ENCODE data around the gene ADAMTS17.
A peak's percentile ranks its signal among the peaks of the same experiment; 100 is the strongest.
"Not testable (repeated sequence)": the region's sequence is repeated elsewhere in the genome, so short reads cannot be mapped to it uniquely, and the experiment has no call there.

ADAMTS17 gene

DNA sequence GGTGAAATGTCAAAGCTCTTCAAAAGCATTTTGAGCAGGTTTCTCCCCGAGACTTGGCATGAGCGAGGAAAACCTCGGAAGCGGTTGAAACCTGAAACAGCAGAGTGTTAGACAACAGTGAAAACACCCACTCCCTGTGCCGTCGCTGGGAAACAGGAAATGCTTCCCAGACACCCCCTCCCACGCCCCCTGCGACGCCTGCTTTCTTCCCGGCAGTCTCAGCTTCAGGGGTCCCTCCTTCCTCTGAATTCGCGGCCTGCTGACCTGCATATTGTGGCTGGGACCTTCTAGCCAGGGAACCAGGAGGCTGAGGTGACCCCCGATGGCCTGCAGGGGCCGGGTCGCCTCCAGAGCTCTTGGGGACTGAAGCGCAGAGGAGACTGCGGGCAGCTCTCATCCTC lies 357.9 kb downstream of the ADAMTS17 start:
- peak in 1 of 2 donors; percentile 2 for DNase-seq

DNA sequence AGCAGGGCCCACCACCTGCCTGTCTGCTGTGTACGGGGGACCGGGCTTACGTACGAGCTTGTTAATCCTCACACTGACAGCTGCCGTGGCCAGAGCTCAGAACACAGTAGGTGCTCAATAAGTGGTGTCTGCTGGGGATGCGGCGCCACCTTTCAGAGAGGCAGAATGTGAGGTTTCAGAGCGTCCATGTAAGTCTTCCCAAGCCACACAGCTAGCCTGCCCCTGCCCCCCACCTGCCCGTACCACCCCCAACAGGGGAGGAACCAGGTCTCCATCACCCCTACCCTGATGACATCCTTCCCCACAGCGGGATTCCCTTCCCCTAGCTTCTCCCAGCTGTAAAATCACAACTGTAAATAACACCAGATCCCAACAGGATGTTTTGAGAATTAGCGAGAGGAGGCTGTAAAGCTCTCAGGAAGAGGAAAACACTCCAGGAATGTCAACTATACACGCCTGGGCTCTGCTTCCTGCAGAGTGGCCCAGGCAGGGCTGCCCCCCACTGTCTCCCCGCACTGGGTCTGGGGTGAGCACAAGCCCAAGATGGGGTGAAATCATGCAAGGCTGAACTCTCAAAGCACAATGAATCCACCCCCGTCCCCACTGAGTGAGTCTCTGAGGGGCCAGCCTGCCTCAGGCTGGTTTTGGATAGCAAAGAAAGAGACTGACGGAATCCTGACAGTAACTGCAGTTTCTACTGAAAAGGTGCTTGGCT lies 358.4 kb downstream of the ADAMTS17 start:
- DNase-seq: no peak

DNA sequence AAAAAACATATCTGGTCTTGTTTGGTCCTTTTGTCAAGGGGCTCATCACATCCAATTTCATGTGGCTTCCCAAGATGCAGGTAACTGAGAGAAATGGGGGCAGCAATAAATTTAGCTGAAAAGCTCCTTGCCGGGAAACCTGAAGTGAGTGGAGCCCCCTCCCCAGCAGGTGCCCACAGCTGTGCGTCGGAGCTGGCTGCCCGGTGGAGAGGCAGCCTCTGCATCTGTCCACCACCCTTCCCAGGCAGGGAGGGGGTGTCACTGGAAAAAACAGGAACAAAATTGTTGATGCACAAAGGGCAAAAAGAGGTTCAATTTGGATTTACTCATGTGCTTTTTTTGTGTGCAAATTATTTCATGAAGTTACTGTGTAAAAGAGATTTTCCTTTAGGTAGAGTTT lies 359.1 kb downstream of the ADAMTS17 start:
- DNase-seq: no peak

DNA sequence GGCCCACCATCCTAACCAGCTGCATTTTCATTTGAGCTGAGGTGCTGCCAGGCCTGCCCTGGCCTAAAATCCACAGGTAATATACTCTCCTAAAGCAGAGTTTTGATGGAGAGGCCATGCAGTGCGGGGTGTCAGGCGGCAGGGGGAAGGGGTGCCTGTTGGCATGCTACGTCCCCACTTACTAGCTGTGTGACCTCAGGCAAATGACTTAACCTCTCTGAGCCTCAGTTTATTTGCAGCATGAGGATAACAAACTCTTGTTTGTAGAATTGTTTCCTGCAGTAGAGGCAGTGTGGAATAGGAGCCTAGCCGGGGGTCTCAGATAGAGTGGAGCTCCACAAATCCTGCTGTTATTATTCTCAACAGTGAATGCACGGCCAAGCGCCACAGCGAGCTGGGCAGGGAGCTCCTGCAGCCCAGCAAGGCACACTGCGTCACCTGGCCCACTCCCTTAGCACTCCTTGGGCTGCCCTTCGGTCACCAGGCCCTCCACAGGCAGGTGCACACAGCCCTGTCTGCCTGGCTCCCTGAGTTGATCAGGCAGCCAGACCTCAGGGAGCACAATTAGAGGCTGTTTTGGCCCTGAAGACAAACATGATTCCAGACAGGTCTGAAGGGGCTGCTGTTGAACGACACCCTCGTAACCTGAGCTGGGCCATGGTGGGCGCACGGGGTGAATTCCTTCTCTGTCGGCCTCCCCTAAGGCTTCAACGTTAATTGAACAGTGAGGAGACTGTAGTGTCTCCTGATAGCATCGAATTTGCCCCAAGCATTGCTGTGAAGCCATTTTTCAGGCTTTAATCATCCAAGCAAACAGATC lies 359.7 kb downstream of the ADAMTS17 start:
- DNase-seq: no peak

DNA sequence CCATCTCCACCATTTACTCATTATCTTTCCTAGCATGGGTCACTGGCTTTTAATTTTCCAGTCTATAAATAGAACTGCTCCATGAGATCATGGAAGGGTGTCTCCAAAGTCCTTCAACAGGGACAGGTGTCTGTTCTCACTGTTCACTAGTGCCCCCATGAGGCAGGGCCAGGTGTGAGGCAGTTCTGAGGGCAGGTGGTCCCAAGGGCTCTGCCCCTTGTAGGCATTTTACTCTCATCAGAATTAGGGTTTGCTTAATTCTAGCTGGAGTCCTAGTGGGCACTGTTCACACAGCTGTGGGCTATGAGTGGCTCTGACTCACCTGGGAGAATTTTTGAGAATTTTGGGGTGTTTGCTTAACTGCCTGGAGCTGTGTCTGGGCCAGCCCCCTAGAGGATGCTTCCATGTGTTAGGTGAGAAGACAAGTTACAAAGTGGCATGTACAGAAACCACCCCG lies 360.6 kb downstream of the ADAMTS17 start:
- no peak for DNase-seq

DNA sequence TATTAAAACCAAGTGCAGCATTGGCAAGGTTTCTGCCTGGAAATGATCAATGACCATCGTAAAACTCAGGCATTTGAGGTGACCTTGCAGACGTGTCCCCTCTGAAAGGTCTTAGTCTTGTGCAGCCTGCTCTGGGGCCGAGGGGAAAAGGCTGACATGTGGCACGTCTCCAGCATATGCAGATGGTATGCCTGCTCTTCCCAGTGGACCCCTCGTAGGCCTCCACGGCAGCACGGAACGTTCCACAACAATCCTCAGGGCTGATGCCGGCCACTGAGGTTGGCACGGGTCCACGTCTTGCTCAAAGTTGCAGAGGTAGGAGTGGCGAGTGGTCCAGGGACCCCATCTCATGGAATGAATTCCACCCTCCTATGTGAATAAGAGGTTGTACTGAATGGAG lies 361.0 kb downstream of the ADAMTS17 start:
- DNase-seq: no peak

DNA sequence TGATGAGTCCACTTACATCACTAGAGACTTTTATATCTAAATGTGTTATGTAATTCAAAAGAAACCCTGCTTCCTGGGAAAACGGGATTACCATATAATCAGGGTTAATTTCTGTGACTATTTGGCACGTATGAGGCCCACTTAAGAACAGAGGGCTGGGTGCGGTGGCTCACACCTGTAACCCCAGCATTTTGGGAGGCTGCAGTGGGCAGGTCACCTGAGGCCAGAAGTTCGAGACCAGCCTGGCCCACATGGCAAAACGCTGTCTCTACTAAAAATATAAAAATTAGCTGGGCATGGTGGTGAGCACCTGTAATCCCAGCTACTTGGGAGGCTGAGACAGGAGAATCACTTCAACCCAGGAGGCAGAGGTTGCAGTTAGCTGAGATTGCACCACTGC lies 361.9 kb downstream of the ADAMTS17 start:
- not testable (repeated sequence) for DNase-seq

DNA sequence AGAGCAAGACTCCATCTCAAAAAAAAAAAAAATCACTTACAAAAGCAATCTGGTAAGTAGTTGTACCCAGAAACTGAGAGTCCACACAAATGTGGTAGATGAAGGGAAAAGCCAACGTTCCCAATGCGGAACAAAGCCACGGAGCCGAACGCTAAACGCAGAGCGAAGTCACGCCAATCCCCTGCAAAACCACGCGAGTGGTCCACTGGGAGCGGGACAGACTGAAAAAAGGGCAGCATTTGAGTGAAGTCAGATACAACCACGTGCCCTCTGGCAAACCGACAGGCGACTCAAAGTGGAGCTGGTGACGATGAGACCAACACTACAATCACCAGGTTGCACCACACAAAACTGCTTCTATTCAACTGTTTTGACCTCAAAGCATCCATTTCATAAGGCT lies 362.4 kb downstream of the ADAMTS17 start:
- DNase-seq: no peak

DNA sequence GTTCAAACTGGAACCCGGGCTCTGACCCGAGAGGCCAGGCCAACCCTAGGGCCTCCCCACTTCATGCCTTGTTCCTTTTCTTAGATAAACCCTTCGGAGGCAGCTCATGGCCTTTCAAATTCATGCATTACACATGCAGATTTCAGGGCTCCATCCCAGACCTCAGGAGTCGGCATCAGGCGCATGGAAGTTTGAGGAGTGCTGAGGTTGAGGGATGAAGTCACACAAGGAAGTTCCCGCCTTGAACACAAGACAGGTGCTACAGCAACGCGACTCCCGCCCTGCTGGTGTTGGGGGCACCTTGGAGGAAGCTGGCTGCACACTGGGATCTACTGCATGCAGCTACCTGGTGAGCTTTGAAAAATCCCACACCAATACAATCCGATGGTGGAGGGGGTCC lies 363.3 kb downstream of the ADAMTS17 start:
- no peak for DNase-seq

DNA sequence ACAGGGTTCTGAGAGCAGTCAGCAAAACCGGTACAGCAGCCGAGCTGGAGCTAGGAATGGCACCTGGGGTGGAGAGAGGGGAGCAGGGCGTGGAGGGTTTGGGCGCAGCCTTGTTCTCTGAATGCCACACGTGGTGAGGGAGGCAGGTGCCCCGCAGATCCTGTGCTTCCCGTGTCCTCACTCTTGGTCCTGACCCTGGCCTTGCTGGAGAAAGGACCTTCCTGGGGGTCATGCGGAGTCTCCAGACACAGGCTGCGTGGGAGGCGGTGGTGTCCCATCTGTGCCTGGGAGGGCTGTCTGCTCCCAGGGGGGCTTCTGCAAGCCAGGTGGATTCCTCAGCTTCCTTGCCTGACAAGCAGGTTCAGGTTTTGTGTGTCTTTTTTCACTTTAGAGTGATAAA lies 363.8 kb downstream of the ADAMTS17 start:
- DNase-seq: no peak

DNA sequence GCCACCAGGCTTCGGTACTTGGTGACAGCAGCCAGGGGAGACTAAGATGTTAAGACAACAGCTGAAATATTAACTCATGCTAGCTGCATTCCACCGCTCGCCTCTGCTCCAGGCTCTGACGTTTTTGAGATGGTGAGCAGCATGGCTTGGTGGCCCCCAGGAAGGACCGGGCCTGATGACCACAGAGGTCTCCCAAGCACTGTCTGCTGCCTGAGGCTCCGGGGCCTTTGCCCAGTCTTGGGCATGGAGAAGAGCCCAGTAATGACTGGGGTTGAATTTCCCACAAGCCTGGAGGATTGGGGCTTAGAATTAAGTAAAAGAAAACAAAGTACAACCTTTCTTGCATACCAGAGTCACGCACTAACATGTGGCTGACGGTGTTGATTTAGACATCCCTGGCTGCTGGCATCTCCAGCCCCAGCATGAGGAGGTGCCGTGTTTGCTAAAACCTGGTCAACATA lies 364.9 kb downstream of the ADAMTS17 start:
- DNase-seq: no peak

DNA sequence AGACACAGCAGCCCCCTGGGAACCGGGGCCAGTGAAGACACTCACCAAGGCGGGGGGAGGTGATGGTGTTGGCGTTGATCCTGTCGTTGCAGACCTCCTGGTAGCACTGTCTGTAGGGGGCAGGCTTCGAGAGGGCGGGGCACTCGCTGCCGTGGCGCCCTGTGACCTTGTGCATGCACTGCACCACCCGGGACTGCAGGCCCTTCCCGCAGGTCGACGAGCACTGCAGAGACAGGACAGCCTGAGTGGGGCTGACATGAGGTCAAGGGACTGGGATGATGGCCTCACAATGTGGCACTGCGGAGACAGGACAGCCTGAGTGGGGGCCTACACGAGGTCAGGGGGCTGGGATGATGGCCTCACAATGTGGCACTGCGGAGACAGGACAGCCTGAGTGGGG lies 365.8 kb downstream of the ADAMTS17 start:
- no peak for DNase-seq

DNA sequence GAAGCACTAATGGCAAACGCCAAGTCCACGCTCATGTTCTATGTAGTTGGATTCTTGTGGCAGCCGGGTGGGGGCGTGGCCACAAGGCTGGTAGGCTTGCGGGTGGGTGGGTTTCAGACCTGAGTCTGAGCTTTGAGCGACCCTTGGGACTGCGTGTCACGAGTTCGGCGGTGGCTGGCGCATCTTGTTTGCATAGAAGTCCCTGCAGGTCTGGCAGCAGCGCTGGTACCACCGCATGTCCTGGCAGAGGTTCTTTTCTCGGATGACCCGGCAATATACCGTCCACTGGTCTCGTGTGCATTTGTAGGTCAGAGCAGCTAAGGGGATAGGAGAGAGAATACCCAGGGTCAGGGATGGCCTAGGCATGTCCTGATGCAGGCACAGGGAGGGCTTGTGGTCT lies 367.5 kb downstream of the ADAMTS17 start:
- DNase-seq: no peak

DNA sequence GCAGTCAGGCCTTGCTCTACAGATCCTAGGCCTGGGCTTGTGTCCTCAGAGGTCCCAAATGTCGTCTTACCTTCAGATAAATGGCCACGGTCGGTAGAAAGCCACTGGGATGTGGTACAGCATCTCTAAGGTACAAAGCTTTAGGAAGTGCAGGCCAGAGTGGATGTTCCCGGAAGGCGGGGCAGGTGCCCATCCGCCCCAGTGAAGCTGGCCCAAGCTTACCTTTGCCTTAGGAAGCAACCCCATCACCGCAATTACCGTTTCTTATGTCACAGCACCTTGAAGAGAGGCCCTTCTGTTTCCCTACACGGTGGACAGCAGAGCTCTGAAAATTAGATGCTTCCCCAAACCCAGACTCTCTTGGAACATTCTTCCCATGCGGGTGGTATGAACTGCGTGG lies 368.4 kb downstream of the ADAMTS17 start:
- DNase-seq: no peak

DNA sequence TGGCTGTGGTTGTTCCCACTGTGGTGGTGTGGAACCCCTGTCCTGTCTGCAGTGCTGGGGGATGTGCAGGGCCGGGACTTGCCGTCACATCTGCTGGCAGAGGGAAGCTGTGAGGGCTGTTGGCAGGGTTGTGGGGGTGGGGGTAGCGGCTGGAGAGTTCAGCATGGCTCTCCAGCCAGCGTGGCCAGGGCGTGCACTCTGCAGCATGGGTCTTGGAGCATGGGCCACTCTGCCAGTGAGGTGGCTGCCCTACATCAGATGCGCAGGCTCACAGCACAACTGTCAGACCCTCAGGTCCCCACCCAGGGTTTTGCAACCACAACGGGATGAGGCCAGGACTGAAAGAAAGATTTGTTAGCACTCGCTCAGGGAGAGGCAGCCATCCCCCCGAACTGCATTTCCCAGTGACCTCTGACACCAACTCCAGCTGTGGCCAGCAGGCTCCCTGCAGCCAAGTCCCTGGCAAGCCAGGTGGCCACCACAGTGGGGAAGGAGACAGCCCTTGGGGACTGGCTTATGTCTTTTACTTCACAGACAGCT lies 370.8 kb downstream of the ADAMTS17 start:
- no peak for DNase-seq

DNA sequence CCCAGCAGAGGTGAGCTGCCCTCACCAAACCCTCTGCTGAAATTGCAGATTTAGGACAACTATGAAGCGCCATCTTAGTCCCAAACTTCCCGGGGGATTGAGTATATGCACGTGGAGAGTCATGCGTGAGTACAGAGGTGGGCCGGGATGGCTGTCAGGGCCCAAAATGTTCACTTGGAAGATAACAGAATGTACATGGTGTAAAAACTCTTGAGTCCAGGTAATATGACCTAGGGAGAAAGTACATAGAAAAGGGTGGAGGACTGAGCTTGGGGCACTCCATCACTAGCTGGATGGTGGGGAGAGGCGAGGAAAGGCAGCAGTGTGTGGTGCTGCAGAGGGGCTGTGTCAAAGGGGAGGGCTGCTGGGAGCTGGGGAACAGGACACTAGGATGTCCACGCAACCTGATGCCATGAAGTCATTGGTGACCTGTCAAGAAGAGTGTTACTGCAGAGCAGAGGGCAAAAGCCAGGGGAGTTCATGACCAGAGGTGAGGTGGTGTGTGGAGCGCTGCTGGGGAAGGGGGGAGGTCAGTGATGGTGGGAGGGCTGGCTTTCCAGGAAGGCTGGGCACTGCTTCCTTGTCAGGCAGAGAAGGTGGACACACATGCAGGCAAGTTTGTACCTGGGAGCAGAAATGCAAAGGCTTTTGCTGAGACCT lies 372.4 kb downstream of the ADAMTS17 start:
- DNase-seq: no peak

DNA sequence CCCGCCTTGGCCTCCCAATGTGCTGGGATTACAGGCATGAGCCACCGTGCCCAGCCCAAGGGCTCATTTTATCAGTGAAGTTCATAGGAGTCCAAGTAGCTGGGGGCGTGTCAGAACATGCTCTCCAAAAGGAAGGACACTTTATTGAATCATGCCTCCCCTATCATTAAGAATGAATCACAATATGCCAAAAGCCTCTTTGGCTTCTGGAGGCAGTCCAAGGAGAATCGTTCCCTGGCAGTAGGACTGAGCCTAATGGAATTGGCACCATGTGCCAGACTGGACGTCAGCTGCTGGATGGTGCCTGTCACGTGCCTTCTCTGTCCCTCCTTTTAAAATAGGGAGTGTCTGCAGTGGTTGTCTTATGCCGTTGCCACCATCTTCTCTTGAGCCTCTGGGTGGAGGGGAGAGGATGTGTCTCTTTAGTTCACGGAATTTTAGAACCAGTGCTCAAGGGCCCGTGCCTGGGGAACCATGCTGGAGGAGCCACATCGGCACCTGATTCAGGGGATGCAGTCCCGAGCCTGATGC lies 373.9 kb downstream of the ADAMTS17 start:
- DNase-seq: no peak

DNA sequence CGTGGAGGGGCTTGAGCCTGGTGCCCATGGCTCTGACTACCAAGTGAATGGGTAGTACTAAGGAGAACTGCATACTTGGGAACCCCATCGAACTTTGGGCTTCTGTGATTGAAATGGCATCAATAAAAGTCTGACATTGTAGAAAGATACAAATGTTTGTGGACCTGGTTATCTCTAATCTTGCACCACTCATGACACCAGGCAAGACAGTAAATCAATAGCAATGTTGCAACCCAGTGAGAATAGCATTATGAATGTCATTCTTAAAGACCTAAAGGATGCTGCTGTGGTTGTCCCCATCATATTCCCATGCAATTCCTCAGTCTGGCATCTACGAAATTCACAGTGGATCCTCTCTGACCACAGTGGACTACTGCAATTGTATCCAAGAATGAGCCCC lies 375.0 kb downstream of the ADAMTS17 start:
- no peak for DNase-seq

DNA sequence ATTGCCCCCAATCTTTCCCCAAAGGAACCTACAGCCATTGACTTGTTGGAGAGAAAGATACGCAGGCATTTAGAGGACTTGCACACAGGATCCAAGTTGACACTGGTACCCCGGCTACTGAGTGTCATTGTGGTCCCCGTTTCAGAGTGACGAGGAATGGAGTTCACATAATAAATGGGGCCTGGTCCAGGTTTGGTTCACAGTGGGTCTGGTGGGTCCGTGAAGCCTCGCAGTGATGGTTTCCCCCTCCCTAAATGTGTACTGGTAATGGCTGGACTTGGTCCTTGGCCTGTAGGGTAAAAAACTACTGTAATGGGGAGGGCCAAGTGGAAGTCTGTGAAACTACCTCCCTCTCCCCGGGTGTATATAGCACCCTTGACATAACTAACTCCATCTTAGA lies 376.4 kb downstream of the ADAMTS17 start:
- DNase-seq: no peak

DNA sequence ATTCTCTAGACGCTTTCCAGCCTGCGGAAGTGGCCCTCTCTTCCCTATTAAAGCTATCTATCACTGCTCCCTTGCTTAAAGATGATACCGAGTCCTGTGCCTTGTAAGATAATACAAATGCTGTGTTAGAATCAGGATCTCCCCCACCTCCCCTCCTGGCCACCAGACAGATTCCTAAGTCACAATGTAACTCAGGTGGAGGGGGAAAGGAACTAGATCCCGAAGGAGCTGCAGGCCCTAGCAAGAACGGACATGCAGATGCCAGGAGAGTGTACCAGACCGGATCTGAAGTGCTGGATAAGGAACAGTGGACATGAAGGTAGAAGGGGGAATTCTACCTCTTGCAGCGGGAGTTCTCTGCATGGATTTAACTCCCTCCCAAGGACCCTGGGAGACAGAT lies 377.8 kb downstream of the ADAMTS17 start:
- no peak for DNase-seq

DNA sequence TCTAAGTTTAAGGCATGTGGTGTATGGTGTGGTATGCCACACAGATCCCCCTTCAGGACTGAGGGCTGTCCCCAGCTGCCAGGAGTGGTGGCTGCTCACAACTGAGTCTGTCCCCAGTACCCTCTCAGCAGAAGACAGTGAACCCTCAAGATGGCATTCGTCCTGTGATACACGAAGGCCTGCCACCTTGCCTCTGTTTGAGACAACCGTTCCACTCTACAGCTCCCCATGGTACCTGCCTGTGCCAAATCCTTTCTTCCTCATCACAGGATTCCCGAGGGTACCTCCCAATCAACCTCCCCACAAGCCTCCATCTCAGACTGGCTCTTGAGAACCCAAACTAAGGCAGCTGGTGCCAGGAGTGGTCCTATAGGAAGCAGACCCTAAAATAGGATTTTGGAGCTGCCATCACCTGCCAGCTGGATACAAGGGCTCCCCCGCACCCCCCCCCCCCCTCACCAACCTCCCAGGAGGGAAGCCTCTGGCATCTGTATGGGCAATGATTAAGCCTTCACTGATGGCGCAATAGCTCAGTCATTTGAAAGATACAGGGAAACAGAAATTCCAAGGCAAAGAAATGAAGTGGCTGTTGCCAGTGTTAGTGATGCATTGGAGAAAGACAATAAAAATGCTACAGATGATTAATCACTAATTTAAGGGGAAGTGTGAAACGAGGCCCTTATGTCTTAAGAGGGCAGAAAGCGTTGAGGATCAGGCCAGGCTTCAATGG lies 378.5 kb downstream of the ADAMTS17 start:
- no peak for DNase-seq

DNA sequence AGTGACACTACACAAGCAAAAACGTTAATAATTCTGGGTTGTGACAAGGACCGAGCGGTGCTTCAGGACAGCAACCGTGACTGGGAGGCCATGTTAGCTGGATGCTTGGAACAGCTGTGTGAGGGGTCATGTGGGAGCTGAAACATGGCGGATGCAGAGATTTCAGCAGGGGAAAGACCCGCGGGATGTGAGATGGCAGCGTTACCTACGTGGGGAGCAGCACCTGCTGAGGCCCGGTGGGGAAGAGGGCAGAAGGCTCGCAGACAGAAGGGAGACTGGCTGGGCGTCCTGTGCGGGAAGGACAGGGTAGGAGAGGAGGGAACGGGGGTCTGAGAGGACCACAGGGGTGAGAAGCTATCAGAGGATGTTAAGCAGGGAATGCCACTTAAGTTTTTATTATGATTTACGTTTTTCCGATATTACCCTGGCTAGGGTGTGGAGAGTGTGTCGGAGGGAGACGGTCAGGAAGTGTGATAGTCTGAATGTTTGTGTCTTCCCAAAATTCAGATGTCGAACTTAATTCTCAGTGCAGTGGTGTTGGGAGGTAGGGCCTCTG lies 379.7 kb downstream of the ADAMTS17 start:
- DNase-seq: no peak
